H9 (cell line): ENCODE data around the gene DECR2. TPM values are rescaled to one million over a fixed set of nuclear protein-coding genes. Genes with fewer than 3 reads are reported as not detected.
"Not testable (repeated sequence)": the region's sequence is repeated elsewhere in the genome, so short reads cannot be mapped to it uniquely, and the experiment has no call there.

Source experiments
- DNase-seq: peaks from one replicate; pipeline ENCODE4 v3.0.0-alpha.2; 2017
- H2AFZ ChIP-seq: one replicate; pipeline ENCODE4 v1.6.1; 2013; ENCODE audit warnings: mild to moderate bottlenecking, low read length, control low read depth, moderate library complexity
- H2AK5ac ChIP-seq: 2 replicates; pipeline ENCODE4 v1.6.1; 2013; ENCODE audit warnings: low read length, control low read depth, mixed read lengths; ENCODE audit not compliant: insufficient read length
- H2BK120ac ChIP-seq: one replicate; pipeline ENCODE4 v1.6.1; 2013; ENCODE audit warnings: low read depth, mild to moderate bottlenecking, low read length, control low read depth, inconsistent platforms; ENCODE audit not compliant: poor library complexity, severe bottlenecking
- H2BK12ac ChIP-seq: 2 replicates; pipeline ENCODE4 v1.6.1; 2013; ENCODE audit warnings: low read length, control low read depth, mixed read lengths, low read depth; ENCODE audit not compliant: insufficient read length
- H2BK15ac ChIP-seq: 2 replicates; pipeline ENCODE4 v1.6.1; 2013; ENCODE audit warnings: low read depth, low read length, control low read depth
- H2BK20ac ChIP-seq: one replicate; pipeline ENCODE4 v1.6.1; 2013; ENCODE audit warnings: low read depth, mild to moderate bottlenecking, low read length, control low read depth, inconsistent platforms; ENCODE audit not compliant: poor library complexity, severe bottlenecking
- H2BK5ac ChIP-seq: 2 replicates; pipeline ENCODE4 v1.6.1; 2013; ENCODE audit warnings: low read length, control low read depth, mixed read lengths; ENCODE audit not compliant: insufficient read length
- H3K14ac ChIP-seq: 2 replicates; pipeline ENCODE4 v1.6.1; 2013; ENCODE audit warnings: low read length, control low read depth; ENCODE audit not compliant: insufficient read depth
- H3K18ac ChIP-seq: 2 replicates; pipeline ENCODE4 v1.6.1; 2013; ENCODE audit warnings: low read depth, mild to moderate bottlenecking, mixed read lengths, low read length, control low read depth; ENCODE audit not compliant: insufficient read length
- H3K23ac ChIP-seq: 2 replicates; pipeline ENCODE4 v1.6.1; 2013; ENCODE audit warnings: low read length, control low read depth, mixed read lengths, low read depth; ENCODE audit not compliant: insufficient read length
- H3K23me2 ChIP-seq: 2 replicates; pipeline ENCODE4 v1.6.1; 2013; ENCODE audit warnings: low read depth, mild to moderate bottlenecking, mixed read lengths, low read length, control low read depth; ENCODE audit not compliant: insufficient read length, poor library complexity, severe bottlenecking
- H3K27ac ChIP-seq: 2 replicates; pipeline ENCODE4 v1.5.1; 2013; ENCODE audit warnings: low read length, control low read depth, mixed read lengths, low read depth; ENCODE audit not compliant: insufficient read length
- H3K27me3 ChIP-seq: 2 replicates; pipeline ENCODE4 v1.6.1; 2013; ENCODE audit warnings: low read length, control low read depth, inconsistent platforms; ENCODE audit not compliant: insufficient read depth
- H3K4ac ChIP-seq: 2 replicates; pipeline ENCODE4 v1.6.1; 2013; ENCODE audit warnings: low read depth, mild to moderate bottlenecking, control low read depth, inconsistent platforms, low read length, moderate library complexity
- H3K4me1 ChIP-seq: 2 replicates; pipeline ENCODE4 v1.6.1; 2013; ENCODE audit warnings: low read length, control low read depth, inconsistent platforms; ENCODE audit not compliant: insufficient read depth
- H3K4me2 ChIP-seq: 2 replicates; pipeline ENCODE4 v1.6.1; 2013; ENCODE audit warnings: low read length, control low read depth, mixed read lengths; ENCODE audit not compliant: insufficient read length, insufficient read depth
- H3K56ac ChIP-seq: 2 replicates; pipeline ENCODE4 v1.6.1; 2013; ENCODE audit warnings: low read depth, mild to moderate bottlenecking, mixed read lengths, low read length, control low read depth; ENCODE audit not compliant: insufficient read length
- H3K79me1 ChIP-seq: 2 replicates; pipeline ENCODE4 v1.6.1; 2013; ENCODE audit warnings: low read depth, mild to moderate bottlenecking, moderate library complexity, low read length, control low read depth, inconsistent platforms; ENCODE audit not compliant: insufficient read depth, poor library complexity, severe bottlenecking
- H3K79me2 ChIP-seq: 2 replicates; pipeline ENCODE4 v1.6.1; 2013; ENCODE audit warnings: low read length, control low read depth, inconsistent platforms; ENCODE audit not compliant: insufficient read depth
- H3K9ac ChIP-seq: 2 replicates; pipeline ENCODE4 v1.6.1; 2013; ENCODE audit warnings: low read length, control low read depth, mixed read lengths; ENCODE audit not compliant: insufficient read length; ENCODE audit errors: extremely low read depth
- H3K9me3 ChIP-seq: one replicate; pipeline ENCODE4 v1.6.1; 2013; ENCODE audit warnings: low read depth, low read length, inconsistent platforms; ENCODE audit not compliant: control insufficient read depth
- H3T11ph ChIP-seq: one replicate; pipeline ENCODE4 v1.6.1; 2013; ENCODE audit warnings: mild to moderate bottlenecking, low read length, control low read depth, inconsistent platforms
- H4K20me1 ChIP-seq: one replicate; pipeline ENCODE4 v1.6.1; 2013; ENCODE audit not compliant: control insufficient read depth, insufficient read length, insufficient read depth
- H4K5ac ChIP-seq: 2 replicates; pipeline ENCODE4 v1.6.1; 2013; ENCODE audit warnings: low read depth, mild to moderate bottlenecking, mixed read lengths, low read length, control low read depth; ENCODE audit not compliant: insufficient read length
- H4K8ac ChIP-seq: replicated peaks from 2 replicates; pipeline ENCODE4 v1.6.1; 2013; ENCODE audit warnings: low read length, control low read depth, mixed read lengths, low read depth; ENCODE audit not compliant: insufficient read length
- H4K91ac ChIP-seq: 2 replicates; pipeline ENCODE4 v1.6.1; 2013; ENCODE audit warnings: low read depth, mild to moderate bottlenecking, moderate library complexity, mixed read lengths, low read length, control low read depth; ENCODE audit not compliant: insufficient read length
- H3K27ac Mint-ChIP-seq, 3 experiments: 2 replicates in 2 of 3; 3 replicates in 1 of 3; pipeline ENCODE4 v1.8.0; 2020 to 2021; ENCODE audit warnings: mixed read lengths in 3 of 3, mild to moderate bottlenecking in 1 of 3, moderate library complexity in 1 of 3
- H3K27me3 Mint-ChIP-seq: 2 replicates; pipeline ENCODE4 v1.8.0; 2021; ENCODE audit warnings: low read depth, mild to moderate bottlenecking, moderate library complexity, mixed read lengths
- H3K36me3 Mint-ChIP-seq, 3 experiments: 2 replicates in 2 of 3; 3 replicates in 1 of 3; pipeline ENCODE4 v1.8.0; 2020 to 2021; ENCODE audit warnings: low read depth in 3 of 3, mixed read lengths in 3 of 3; ENCODE audit not compliant: insufficient read depth in 1 of 3
- H3K4me1 Mint-ChIP-seq, 2 experiments: 2 replicates each; pipeline ENCODE4 v1.8.0; 2020; ENCODE audit warnings: mixed read lengths in 2 of 2
- H3K4me3 Mint-ChIP-seq, 2 experiments: 2 replicates in 1 of 2; 3 replicates in 1 of 2; pipeline ENCODE4 v1.8.0; 2020 to 2021; ENCODE audit warnings: mild to moderate bottlenecking in 2 of 2, mixed read lengths in 2 of 2, moderate library complexity in 1 of 2
- H3K9me3 Mint-ChIP-seq, 2 experiments: 2 replicates in 1 of 2; 3 replicates in 1 of 2; pipeline ENCODE4 v1.8.0; 2020; ENCODE audit warnings: mild to moderate bottlenecking in 2 of 2, mixed read lengths in 2 of 2, moderate library complexity in 1 of 2
- WGBS: extraction: QIAGEN DNeasy Blood & Tissue Kit; methylation state at CpG from one replicate; pipeline ENCODE4 v1.1.7; 2013; ENCODE audit warnings: missing lambda C conversion rate, low lambda C conversion rate, mixed read lengths; ENCODE audit not compliant: insufficient read length; ENCODE audit errors: extremely low coverage; 5-methylcytosine and 5-hydroxymethylcytosine counted together
- total RNA-seq: library from RNA; stranded (reverse); gene quantifications from 2 replicates; pipeline ENCODE4 v1.2.1, GENCODE V29; 2021
- TF ChIP-seq, protein P1 (sequence below): fragments of 200-600 bp; sonication (generic); conservative IDR thresholded peaks from 3 replicates; pipeline ENCODE4 v1.8.0; 2021; ENCODE audit warnings: antibody characterized with exemption, mild to moderate bottlenecking

The DECR2 gene
- total RNA-seq, 1 experiment from 2014 or later, result 39.3 TPM

DNA sequence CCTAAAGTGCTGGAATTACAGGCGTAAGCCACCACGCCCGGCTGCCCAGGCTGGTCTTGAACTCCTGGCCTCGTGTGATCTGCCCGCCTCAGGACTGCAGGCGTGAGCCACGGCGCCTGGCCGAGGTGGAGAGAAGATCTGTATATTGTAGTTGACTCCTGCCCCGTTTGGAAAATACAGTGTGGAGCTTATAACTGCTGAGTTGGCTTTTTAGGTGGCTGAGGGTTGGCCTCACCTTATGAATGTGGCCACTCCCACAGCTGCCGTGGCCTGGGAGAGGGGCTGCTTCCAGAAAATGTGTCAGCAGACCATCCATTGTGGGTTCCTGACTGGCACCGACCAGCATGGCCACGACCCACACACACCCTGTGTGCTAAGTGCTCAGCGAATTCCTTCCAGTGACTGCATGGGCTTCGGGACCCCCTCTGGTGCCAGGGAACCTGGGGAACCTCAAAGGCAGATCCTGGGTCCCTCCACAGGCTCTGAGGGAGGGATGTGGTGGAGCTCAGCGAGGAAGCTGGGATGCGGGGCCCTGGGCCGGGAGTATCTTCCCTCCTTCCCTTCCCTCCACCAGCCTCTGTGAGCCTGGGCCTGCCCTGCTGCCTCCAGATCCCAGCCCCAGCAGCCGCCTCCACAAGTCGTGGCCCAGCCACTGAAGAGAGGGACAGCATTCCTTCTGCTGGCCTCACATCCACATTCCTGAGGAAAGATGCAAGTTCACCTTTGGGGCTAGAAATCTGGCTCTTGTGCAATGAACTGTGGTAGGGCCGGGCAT is 12.9 kb downstream of the DECR2 start:
- no peak overlapping the region for H3K4me2 ChIP-seq
- no peaks in the 10 kb centered on the region for H3K27me3 ChIP-seq
- TF ChIP-seq, protein P1, sequence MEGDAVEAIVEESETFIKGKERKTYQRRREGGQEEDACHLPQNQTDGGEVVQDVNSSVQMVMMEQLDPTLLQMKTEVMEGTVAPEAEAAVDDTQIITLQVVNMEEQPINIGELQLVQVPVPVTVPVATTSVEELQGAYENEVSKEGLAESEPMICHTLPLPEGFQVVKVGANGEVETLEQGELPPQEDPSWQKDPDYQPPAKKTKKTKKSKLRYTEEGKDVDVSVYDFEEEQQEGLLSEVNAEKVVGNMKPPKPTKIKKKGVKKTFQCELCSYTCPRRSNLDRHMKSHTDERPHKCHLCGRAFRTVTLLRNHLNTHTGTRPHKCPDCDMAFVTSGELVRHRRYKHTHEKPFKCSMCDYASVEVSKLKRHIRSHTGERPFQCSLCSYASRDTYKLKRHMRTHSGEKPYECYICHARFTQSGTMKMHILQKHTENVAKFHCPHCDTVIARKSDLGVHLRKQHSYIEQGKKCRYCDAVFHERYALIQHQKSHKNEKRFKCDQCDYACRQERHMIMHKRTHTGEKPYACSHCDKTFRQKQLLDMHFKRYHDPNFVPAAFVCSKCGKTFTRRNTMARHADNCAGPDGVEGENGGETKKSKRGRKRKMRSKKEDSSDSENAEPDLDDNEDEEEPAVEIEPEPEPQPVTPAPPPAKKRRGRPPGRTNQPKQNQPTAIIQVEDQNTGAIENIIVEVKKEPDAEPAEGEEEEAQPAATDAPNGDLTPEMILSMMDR, result no peak
- no peaks in the 10 kb centered on the region for H3K23me2 ChIP-seq
- H4K91ac ChIP-seq, result no peak overlapping the region
- no peaks in the 10 kb centered on the region for H3K4me1 ChIP-seq
- no peak overlapping the region for H2AK5ac ChIP-seq
- H3K36me3 Mint-ChIP-seq, result peaks cover 0 to 14% (median 11%) of the 10 kb centered on the region in 3 experiments; a peak in 4 of 7 replicates
- H3K27ac Mint-ChIP-seq, result no peak overlapping the region
- no peak overlapping the region for H3K27ac ChIP-seq
- H3T11ph ChIP-seq, result no peak overlapping the region
- no peak overlapping the region for H3K9ac ChIP-seq
- no peaks in the 10 kb centered on the region for H3K4me1 Mint-ChIP-seq
- no peak overlapping the region for H4K5ac ChIP-seq
- H3K14ac ChIP-seq, result no peak overlapping the region
- H3K79me1 ChIP-seq, result no peaks in the 10 kb centered on the region
- no peaks in the 10 kb centered on the region for H3K79me2 ChIP-seq
- H3K9me3 Mint-ChIP-seq, result no peaks in the 10 kb centered on the region
- H3K18ac ChIP-seq, result no peak overlapping the region
- no peak overlapping the region for H2AFZ ChIP-seq
- H3K27me3 Mint-ChIP-seq, result peaks cover under 1% of the 10 kb centered on the region; the same call in 1 of the 2 replicates
- no peaks in the 10 kb centered on the region for H4K20me1 ChIP-seq
- no peak overlapping the region for H2BK5ac ChIP-seq
- no peak overlapping the region for H2BK120ac ChIP-seq
- no peak overlapping the region for H2BK20ac ChIP-seq
- H4K8ac ChIP-seq, result no peak overlapping the region
- no peak overlapping the region for H2BK12ac ChIP-seq
- H3K23ac ChIP-seq, result no peak overlapping the region
- no peak overlapping the region; a peak in 1 of 5 replicates for H3K4me3 Mint-ChIP-seq
- no peak overlapping the region for H3K56ac ChIP-seq
- no peaks in the 10 kb centered on the region for H3K9me3 ChIP-seq
- H2BK15ac ChIP-seq, result no peak overlapping the region
- no peak for DNase-seq
- no peak overlapping the region for H3K4ac ChIP-seq
- no CpG with 5 or more reads among the region's 21 CpGs for WGBS

DNA sequence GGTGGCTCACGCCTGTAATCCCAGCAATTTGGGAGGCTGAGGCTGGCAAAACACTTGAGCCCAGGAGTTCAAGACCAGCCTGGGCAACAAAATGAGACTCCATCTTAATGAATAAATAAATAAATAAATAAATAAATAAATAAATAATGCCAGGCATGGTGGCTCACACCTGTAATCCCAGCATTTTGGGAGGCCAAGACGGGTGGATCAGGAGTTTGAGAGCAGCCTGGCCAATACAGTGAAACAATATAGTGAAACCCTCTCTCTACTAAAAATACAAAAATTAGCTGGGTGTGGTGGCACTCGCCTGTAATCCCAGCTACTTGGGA is 13.4 kb downstream of the DECR2 start:
- not testable (repeated sequence) for H3K27me3 Mint-ChIP-seq, H3K27ac ChIP-seq, H3K9me3 ChIP-seq, H3K36me3 Mint-ChIP-seq, H3K18ac ChIP-seq, H3T11ph ChIP-seq, H3K4me2 ChIP-seq, H4K91ac ChIP-seq, H3K9me3 Mint-ChIP-seq, H3K23ac ChIP-seq, H3K4ac ChIP-seq, H2AFZ ChIP-seq, H2BK120ac ChIP-seq, H3K23me2 ChIP-seq, H3K14ac ChIP-seq, H3K27me3 ChIP-seq, H2BK12ac ChIP-seq, H3K9ac ChIP-seq, H2BK15ac ChIP-seq, H3K56ac ChIP-seq, H3K4me1 Mint-ChIP-seq, H3K4me1 ChIP-seq, H3K27ac Mint-ChIP-seq, H3K79me1 ChIP-seq, H4K8ac ChIP-seq, H4K20me1 ChIP-seq, H2AK5ac ChIP-seq, H3K79me2 ChIP-seq, DNase-seq, H4K5ac ChIP-seq, H2BK20ac ChIP-seq, H2BK5ac ChIP-seq, H3K4me3 Mint-ChIP-seq
- no CpG with 5 or more reads among the region's 3 CpGs for WGBS
